GM19351 (cell line): ENCODE measurements around the gene ELK4.

Source experiments
- ATAC-seq: cut with Tn5 transposase; IDR thresholded peaks from one replicate; pipeline ENCODE4 v1.9.1; 2021; ENCODE audit warnings: mild to moderate bottlenecking, moderate library complexity; ENCODE audit not compliant: unreplicated experiment

The ELK4 gene

DNA sequence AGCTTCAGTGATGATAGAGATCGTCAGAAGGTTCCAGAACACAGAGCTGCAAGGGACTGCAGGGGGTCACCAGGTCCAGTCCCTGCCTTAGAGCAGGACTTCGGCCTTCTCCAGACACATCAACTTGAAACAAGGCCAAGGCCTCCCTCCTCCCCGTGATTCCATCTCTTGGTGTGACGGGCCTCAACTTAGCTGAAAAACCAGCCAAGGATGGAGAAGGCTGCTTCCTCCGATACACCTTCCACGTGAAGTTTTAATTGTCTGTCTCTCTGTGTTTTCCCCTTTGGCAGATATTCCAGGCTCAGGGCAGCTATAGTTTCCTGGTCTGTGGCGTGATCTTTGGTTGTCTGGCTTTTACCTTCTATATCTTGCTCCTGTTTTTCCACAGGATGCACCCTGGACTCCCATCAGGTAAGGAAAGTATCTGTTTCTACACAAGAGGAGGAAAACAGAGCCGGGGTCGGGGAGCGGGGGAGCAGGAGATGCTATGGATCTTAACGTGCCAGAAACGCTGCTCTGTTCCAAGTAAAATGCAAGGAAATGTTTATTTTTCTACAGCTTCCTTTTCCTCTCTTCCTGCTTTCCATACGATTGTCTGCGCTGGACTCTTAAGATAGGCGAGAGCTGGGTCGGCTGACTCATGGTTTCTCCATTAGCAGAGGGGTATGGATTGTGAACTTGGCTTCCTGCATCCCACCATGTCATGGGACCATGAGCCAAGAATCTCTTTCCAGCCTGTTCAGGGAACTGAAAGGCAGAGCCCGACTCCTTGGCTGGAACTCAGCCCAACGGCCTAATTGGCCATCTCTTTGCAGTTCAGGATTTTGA lies 32.8 kb downstream of the ELK4 start:
- ATAC-seq = no peak

DNA sequence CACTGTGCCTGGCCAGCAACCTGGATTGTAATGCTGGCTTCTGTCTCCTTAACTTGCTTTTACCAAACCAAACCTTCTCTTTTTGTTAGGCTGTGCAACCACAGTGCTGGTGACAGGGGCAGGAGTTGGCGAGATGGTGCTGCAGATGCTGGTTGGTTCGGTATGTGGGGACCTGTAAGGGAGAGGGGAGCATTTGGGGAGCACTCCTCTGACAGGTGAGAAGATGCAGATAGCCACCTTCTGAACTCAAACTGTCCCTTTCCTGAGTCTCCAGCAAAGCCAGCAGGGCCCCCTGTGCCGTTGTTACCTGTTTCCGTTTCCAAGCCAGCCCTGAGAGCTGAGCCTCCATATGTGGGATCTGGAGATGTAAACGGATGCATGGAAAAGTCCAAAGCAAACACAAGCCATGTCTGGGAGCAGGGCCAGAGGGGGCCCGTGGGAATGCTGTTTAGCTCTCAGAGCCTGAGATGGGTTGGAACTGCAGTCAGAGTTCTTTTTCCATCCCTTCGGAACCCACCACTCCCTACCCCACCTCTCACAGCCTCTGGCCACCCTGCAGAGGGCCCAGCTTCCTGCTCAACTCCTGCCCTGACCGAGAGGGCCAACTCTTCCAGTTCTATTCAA lies 34.0 kb downstream of the ELK4 start:
- ATAC-seq = no peak

DNA sequence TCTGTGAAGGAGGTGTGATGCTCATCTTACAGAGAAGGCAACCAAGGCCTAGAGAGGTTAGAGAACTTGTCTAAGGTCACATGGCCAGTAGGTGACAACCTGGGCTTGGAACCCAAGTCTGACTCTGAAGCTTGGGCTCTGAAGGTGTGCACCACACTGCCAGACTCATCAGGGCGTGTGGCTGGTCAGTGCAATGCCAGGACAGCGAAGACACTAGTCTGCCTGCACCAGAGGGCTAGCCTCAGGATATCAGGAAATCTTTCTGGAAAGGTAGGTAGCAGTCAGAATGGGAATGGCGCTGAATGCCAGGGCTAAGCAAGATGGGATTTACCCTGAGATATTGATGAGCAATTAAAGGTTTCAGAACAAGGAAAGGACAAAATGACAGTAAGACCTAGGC lies 34.9 kb downstream of the ELK4 start:
- ATAC-seq = no peak

DNA sequence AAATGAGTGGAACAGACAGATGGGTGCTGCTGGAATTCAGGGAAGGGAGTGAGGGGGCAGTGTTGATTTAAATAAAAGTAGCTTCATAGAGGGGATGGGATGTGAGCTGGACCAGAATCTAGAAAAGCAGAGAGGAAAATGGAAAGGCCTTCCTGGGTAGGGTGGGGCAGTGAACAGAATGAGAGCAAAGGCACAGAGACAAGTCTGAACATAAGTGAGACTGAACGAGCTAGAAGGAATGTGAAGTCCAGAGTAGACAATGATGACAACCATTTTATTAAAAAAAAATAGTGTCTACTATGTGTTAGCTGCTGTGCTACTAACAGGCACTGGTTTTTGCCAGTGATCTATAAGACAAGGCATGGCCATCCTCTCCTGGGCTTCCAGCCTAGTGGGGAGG lies 36.0 kb downstream of the ELK4 start:
- ATAC-seq = no peak

DNA sequence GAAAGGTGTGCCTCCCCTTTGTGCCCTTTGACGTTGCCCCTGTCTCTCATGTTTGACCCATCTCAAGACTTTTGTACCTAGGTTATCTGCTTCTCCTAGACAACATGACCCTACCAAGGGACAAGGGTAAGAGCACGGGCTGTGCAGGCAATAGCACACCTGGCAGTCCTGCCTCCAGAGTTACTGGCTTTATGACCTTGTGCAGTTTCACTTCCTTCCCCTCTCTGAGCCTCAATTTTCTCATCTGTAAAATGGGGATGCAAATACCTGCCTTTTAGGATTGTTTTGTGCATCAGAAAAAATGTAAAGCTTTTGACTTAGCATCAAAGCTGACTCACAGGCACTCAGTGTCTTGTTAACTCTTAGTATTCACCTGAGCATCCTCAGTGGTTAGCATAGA lies 36.4 kb downstream of the ELK4 start:
- ATAC-seq = peak; percentile 37

DNA sequence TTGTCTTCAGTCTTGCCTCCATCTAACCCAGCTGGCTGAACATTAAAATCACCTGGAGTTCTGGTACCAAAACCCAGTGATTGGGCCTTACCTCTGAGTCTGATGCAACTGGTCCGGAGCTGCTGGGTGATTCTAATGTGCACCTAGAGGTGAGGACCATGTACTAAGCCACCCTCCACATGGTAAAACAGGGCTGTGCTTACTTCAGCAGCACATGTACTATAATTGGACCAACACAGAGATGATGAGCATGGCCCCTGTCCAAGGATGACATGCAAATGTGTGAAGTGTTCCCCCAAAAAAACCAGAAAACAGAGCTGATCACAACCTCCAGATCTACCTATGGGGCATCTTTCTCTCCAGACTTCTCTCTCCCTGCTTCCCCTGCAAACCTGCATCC lies 37.0 kb downstream of the ELK4 start:
- ATAC-seq = no peak

DNA sequence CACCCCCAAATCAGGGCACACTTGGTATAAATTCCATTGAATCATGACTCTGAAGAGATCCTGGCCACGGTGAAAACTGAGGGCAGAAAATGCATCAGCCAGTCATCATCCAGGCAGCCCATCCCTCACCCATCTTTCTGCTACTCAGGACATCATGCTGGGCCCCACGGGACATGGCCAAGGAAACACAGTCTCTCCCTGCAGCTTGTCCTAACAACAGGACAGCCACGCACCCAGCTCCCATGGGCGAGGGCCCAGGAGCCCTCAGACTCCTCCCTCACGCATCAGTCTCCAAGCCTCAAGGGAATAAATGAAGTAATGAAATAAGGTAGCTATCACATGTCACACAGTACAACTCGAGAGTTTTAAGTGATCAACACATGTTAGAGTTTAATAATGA lies 37.8 kb downstream of the ELK4 start:
- no peak for ATAC-seq

DNA sequence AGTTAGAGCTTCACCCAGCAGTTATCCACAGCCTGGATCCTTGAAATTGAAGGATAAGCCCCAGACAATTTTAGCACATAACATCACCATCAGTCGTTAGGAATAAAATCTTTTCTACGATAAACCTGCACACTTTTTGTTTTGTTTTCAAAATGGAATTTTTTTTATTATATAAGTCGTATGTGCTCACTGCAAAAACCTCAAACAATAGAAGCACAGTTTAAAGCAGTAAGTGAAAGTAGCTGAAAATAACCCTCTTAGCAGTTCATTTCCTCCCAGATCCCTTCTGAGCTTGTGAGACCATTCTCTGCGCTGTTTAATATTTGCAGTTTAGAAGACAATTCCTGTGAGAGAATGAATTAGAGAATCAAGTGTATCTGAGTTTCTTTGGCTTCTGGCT lies 38.3 kb downstream of the ELK4 start:
- peak; percentile 36 for ATAC-seq

DNA sequence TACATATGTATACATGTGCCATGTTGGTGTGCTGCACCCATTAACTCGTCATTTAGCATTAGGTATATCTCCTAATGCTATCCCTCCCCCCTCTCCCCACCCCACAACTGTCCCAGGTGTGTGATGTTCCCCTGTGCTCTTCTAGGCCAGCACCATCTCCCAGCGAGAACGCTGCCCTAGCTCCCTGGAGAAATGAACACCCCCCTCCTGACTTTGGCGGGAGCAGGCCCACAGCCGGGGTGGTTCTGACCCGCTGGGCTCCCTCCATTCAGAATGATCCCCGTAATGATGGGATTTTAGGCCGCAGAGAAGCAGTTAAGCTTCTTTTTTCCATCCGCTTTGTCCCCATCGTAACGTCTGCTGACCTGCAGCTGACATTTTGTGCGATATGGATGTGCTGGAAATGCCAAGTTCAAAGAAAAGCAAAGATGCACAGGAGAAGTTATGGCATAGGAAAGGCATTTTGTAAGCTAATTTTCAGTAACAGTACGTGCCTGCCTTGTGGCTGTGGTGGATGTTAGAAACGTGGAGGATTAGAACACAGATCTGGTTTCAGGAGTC lies 39.3 kb downstream of the ELK4 start:
- ATAC-seq = no peak

DNA sequence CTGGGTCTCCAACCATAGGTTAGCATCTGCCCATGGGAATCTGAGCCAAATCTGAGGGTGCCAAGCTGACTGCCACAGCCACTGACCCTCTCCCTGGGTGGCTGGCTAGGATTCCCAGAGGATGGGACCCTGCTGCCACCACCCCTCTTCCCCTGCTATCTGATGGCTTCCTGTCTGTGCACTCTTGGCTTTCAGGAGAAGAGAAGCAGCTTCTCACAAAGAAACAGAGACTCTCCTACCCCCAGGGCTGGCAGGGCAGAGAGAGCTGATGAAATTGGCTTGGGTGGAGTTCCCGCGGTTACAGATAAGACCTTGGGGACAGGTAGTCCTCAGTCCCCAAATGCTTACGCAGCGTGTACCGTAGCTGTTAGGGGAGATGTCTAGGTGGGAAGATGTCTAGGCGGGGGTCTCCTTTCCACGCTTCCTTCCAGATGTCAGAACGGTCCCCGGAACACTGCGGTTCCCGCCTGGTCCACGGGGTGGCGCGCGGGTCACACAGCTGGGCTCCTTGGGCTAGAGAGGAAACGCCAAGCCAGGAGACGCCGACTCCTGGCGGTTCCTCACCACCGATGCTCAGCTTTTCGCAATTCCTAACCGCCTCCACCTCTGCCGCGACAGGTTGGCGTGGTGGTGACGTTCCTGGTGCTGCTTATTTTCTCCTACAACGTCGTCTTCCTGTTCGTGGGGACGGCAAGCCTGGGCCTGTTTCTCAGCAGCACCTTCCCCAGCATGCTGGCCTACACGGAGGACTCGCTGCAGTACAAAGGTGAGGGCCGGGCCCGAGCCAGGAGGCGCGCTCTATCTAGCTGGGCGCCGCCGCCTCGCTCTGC lies 40.1 kb downstream of the ELK4 start:
- peak; percentile 52 for ATAC-seq

DNA sequence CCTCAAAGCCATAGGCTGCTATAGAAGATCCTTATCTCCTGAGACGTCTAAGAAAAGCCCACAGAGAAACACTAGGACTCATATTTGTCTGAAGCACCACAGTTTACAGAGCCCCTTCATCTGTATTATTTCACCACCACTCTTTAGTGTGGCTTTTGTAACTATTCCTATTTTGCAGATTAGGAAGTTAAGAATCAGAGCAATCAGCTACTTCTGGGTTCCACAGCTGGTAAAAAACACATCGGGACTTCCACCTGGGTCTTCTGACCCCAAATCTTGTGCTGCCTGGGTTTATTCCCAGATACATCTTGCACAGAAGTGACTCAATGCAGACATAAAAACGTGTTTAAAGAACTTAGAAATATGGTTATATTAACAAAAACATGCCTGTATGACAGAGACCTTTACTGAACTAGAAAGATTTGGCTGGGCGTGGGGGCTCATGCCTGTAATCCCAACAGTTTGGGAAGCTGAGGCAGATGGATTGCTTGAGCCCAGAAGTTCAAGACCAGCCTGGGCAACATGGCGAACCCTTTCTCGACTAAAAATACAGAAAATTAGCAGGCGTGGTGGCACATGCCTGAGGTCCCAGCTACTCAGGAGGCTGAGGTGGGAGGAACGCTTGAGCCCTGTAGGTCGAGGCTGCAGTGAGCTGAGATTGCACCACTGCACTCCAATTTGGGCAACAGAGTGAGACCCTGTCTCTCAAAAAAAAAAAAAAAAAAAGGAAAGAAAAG lies 40.9 kb downstream of the ELK4 start:
- no peak for ATAC-seq

DNA sequence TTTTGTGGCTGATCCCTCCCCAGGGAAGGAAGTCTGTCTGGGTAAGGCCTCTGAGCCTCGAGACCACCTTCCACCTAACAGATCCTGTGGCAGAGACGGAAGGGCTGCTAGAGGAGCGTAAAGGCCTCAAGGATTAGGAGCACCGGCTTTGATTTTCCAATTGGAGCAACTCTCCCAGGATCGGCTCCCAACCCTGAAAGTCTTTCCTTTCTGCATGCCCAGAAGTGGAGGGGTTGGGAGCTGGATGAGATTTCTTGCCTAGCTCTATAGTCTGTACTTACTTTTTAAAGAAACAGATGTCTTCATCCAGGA lies 41.4 kb downstream of the ELK4 start:
- no peak for ATAC-seq

DNA sequence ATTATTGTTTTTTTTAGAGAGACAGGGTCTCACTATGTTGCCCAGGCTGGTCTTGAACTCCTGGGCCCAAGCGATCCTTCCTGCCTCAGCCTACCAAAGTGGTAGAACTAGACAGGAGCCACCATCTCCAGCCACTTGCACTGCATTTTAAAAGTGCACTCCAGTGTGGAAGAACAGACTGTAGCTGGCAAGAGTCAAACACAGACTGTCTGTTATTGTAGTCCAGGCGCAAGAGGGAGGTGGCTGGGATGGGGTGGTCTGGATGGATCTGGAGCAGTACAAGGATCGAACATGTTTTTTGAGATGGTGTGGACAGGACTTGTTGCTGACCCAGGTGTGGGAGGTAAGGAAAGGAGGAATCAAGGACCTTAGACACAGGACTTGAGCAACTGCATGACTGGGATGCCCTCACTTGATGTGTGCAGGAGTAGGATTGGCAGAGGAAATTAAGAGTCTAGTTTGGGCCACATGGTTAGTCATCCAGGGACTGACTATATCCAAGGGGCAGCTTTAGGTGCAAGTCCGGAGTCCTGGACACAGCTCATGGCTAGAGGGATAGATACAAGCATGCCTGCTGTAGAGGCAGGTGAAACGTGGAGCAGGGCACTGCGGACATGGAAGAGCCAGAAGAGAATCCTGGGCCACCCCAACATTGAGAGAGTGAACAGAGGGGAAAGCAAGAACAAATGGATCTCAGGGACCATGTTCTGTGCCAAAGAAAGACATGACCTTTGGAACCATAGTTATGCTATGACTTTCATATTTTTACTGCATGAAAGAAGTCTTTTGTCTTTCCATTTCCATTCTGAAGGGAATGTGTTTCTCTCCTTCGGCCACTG lies 42.0 kb downstream of the ELK4 start:
- no peak for ATAC-seq

DNA sequence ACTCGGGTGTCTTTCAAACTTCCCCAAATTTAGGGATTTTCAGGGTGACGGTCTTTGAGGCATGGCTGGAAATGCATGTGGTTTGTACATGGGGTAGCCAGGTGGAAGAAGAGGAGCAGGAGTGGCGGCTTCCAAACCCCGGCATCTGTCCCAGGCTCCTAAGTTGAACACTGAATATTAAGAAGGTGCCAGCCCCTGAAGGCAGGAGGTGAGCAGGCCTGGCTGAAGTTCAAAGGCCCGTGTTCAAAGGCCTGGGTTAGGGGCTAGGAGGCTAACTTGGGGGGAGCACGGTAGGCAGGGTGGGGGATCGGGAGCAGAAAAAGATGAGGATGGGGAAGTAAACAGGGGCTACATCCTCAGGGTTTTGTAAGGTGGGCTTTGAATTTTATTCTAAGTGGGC lies 42.8 kb downstream of the ELK4 start:
- no peak for ATAC-seq

DNA sequence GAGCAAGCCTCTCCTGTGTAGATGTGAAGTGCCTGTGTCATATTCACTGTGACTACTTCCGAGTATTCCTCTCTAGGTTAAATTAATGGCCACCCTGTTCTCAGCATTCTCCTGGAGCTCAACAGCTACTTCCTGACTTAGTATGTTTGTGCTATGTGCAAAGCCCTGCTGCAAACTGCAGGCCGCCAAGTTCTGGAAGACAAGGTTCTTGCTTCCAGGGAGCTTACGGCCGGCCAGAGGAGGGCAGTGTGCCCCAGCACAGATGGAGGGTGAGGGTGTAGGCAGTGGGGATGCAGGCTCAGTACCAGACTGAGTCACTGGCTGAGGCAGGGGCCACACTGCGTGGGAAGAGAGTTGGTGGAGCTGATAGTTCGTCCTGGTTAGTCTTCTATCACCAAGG lies 43.2 kb downstream of the ELK4 start:
- no peak for ATAC-seq

DNA sequence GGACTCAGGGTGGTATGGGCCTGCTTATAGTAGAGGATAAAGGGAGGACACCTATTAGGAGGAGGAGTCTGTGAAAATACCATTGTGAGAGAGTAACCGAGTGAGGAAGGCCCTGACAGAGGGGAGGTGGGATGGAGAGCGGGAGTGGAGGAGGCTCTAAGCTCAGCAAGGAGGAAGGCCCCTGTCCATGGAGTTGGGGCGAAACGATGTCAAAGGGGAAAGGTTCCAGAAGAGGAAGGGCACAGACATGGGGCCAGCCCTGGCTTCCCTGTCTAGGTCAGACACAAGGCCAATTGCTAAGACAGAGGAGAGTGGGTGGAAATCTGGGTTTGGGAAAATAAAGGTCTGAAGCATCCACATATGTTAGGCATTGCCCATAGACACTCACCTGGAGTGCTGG lies 44.2 kb downstream of the ELK4 start:
- ATAC-seq = no peak

DNA sequence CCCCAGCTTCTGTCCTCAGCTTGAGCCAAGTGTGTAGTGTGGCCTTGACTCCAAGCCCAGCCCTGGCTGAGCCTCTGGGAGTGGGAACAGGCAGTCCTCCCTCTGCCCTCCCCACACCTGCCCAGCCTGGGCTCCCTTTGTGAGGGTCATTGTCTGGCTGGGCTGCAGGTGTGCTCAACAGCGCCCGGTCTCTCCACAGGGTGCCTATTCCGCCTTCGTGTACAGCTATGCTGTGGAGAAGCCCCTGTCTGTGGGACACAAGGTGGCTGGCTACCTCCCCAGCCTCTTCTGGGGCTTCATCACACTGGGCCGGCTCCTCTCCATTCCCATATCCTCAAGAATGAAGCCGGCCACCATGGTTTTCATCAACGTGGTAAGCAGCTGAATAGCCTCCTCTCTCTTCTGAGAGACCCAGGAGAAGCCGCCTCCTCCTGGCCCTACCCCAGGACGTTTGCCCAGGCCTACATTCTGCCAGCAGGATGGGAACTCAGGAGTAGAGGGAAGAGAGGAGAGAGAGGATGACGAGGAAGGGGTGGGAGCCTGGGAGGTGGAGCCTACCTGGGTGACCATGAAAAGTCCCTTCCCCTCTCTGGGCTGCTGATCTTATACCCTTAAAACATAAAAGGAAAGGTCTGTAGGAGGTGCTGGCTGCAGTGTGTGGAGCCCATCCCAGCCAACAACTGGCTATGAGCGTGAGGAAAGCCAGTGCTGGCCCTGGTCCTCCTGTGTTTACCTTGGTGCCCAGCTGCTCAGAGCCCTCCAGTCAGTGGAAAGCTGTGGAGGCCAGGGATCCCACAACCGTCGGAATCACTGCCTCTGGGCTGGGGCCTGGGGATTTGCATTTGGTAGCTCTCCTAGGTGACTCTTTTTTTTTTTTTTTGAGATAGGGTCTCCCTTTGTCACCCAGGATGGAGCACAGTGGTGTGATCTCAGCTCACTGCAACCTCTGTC lies 45.7 kb downstream of the ELK4 start:
- no peak for ATAC-seq

DNA sequence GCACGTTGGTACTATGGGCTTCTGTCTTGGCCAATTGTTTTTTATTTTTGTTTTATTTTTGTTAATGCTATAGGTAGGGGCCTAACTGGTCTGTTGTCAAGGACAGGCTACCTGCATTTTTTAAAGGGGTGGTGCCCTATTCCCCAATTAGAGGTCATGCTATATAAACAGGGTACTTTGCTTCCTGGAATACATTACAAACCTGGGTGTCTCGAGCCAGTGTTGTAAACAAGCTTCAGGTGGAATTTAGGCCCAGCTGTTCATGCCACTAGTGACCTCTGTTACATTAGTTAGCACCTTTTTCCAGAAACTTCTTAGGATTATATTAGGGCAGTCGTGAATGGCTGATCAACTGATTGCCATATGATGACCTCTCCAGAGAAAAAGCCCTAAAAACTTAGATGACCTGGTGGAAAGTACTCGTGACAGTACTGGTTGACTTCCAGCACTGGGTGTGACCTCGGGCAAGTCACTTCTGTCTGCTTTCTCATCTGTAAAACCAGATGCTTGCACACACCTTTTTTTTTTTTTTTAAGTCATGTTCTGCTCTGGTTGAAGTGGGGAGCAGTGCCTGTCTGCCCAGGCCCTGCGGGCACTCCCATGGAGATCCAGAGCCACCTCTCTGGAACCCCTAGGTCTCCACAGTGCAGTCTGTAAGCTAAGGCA lies 46.5 kb downstream of the ELK4 start:
- no peak for ATAC-seq
